Measurements from ENCODE around the gene SLC25A22. TPM values are rescaled to one million over a fixed set of nuclear protein-coding genes. Genes with fewer than 3 reads are reported as not detected.

Gene SLC25A22
- 10 to 100 TPM; 10.1 to 12.9 TPM for total RNA-seq
- 1 to 10 TPM; 3.2 to 5.6 TPM for polyA plus RNA-seq
- long read RNA-seq, donor 1, transcript SLC25A22-228 (10 exons, 2,692 nt): major isoform, 16 of 26 reads
- long read RNA-seq, donor 1, partial matches to known transcripts: 4 of 26 reads
- long read RNA-seq, donor 1, other reads (novel, unspliced or antisense): 4 of 26 reads
- long read RNA-seq, donor 2, partial matches to known transcripts: 2 of 8 reads
- long read RNA-seq, donor 2, other reads (novel, unspliced or antisense): 1 of 8 reads

GRCh38 chr11:798093-798713 is at the start of gene SLC25A22:
Gene SLC25A22, minus strand, starts transcription at chr11:798281. Its CDS starts 3,275 bp downstream, at chr11:795006.
- intact Hi-C loops (cut with DNase I): no loop called here
- DNase-seq: peak; percentile 83 to 94
- 4 to 7% methylated on average over 43 to 69 of the region's 69 CpGs for WGBS, 2 donors

GRCh38 chr11:847876-848275 is 49.8 kb upstream of the SLC25A22 start:
- ATAC-seq (ENCODE audit: low FRiP score) (no peak), DNase-seq (no peak)
- Histone ChIP-seq H3K4me3 (ENCODE audit: low read length in 2 of 2) (no peak overlapping the region), H3K4me1 (ENCODE audit: control insufficient read depth in 1 of 2, insufficient read depth in 2 of 2, low read length in 2 of 2) (no peaks in the 10 kb centered on the region), H3K27ac (ENCODE audit: low read depth in 1 of 2, low read length in 2 of 2) (no peak overlapping the region), H3K9me3 (ENCODE audit: control insufficient read depth, low read length) (no peaks in the 10 kb centered on the region), H3K36me3 (ENCODE audit: control insufficient read depth in 1 of 2, insufficient read depth in 2 of 2, low read length in 1 of 2) (no peaks in the 10 kb centered on the region), H3K27me3 (ENCODE audit: control insufficient read depth in 1 of 2, insufficient read depth in 2 of 2, low read length in 1 of 2) (no peaks in the 10 kb centered on the region)
- intact Hi-C loops (cut with DNase I): loop anchor here (2.0 to 5.0 kb wide), 3 partner anchors 64 to 203 kb away; partner anchors contain the start of gene CHID1 (in 1 of the 2)
- WGBS, 2 donors: 87 to 90% methylated on average over 17 to 18 of the region's 18 CpGs

More at GRCh38 chr11:798093-798713, at the start of gene SLC25A22:
- H3K4me1 ChIP-seq (ENCODE audit: control insufficient read depth in 1 of 2, insufficient read depth in 2 of 2, low read length in 2 of 2): no peaks in the 10 kb centered on the region
- no peaks in the 10 kb centered on the region for H3K9me3 ChIP-seq (ENCODE audit: control insufficient read depth, low read length)
- H3K27me3 ChIP-seq (ENCODE audit: control insufficient read depth in 1 of 2, insufficient read depth in 2 of 2, low read length in 1 of 2): no peaks in the 10 kb centered on the region
- H3K36me3 ChIP-seq (ENCODE audit: control insufficient read depth in 1 of 2, insufficient read depth in 2 of 2, low read length in 1 of 2): no peaks in the 10 kb centered on the region
- peak; percentile 75 for ATAC-seq (ENCODE audit: low FRiP score)
- peak within 1 kb of the TSS; percentile 45 to 54 for H3K4me3 ChIP-seq (ENCODE audit: low read length in 2 of 2)
- H3K27ac ChIP-seq (ENCODE audit: low read depth in 1 of 2, low read length in 2 of 2): peak within 1 kb of the TSS in 1 of 2 donors; percentile 11

- Histone ChIP-seq H3K4me3 (ENCODE audit: low read length in 2 of 2) (no peak overlapping the region), H3K27ac (ENCODE audit: low read depth in 1 of 2, low read length in 2 of 2) (no peak overlapping the region), H3K36me3 (ENCODE audit: control insufficient read depth in 1 of 2, insufficient read depth in 2 of 2, low read length in 1 of 2) (no peaks in the 10 kb centered on the region), H3K4me1 (ENCODE audit: control insufficient read depth in 1 of 2, insufficient read depth in 2 of 2, low read length in 2 of 2) (no peaks in the 10 kb centered on the region), H3K27me3 (ENCODE audit: control insufficient read depth in 1 of 2, insufficient read depth in 2 of 2, low read length in 1 of 2) (peaks cover 0 to 2% of the 10 kb centered on the region in 2 donors), H3K9me3 (ENCODE audit: control insufficient read depth, low read length) (no peaks in the 10 kb centered on the region)
- intact Hi-C loops (cut with DNase I): loop anchor here (5.0 kb wide), 2 partner anchors 66 to 201 kb away; partner anchors contain the start of gene CHID1 (in 1 of the 2)
- 57 to 60% methylated on average over 11 of the region's 11 CpGs for WGBS, 2 donors
- no peak for DNase-seq
- ATAC-seq (ENCODE audit: low FRiP score): no peak
Observed at GRCh38 chr11:846496-847098, 48.5 kb upstream of the SLC25A22 start.

- peaks cover 0 to 2% of the 10 kb centered on the region in 2 donors for H3K27me3 ChIP-seq (ENCODE audit: control insufficient read depth in 1 of 2, insufficient read depth in 2 of 2, low read length in 1 of 2)
- 20% methylated on average over 8 of the region's 8 CpGs for WGBS, 2 donors
- DNase-seq (no peak), ATAC-seq (ENCODE audit: low FRiP score) (no peak)
- H3K27ac ChIP-seq (ENCODE audit: low read depth in 1 of 2, low read length in 2 of 2): no peak overlapping the region
- H3K4me3 ChIP-seq (ENCODE audit: low read length in 2 of 2): no peak overlapping the region
- no peaks in the 10 kb centered on the region for H3K9me3 ChIP-seq (ENCODE audit: control insufficient read depth, low read length)
- no peaks in the 10 kb centered on the region for H3K4me1 ChIP-seq (ENCODE audit: control insufficient read depth in 1 of 2, insufficient read depth in 2 of 2, low read length in 2 of 2)
- H3K36me3 ChIP-seq (ENCODE audit: control insufficient read depth in 1 of 2, insufficient read depth in 2 of 2, low read length in 1 of 2): no peaks in the 10 kb centered on the region
- intact Hi-C loops (cut with DNase I): loop anchor here (5.0 kb wide), 2 partner anchors 66 to 201 kb away; partner anchors contain the start of gene CHID1 (in 1 of the 2)
Observed at GRCh38 chr11:845872-846495, 47.9 kb upstream of the SLC25A22 start.

GRCh38 chr11:844693-845644 is 46.9 kb upstream of the SLC25A22 start:
- peak overlapping the region in 1 of 2 donors; percentile 31 for H3K4me3 ChIP-seq (ENCODE audit: low read length in 2 of 2)
- no peaks in the 10 kb centered on the region for H3K9me3 ChIP-seq (ENCODE audit: control insufficient read depth, low read length)
- no peaks in the 10 kb centered on the region for H3K4me1 ChIP-seq (ENCODE audit: control insufficient read depth in 1 of 2, insufficient read depth in 2 of 2, low read length in 2 of 2)
- 12 to 13% methylated on average over 29 to 31 of the region's 31 CpGs for WGBS, 2 donors
- DNase-seq (peak; percentile 93 to 96), ATAC-seq (ENCODE audit: low FRiP score) (peak; percentile 75)
- peaks cover 0 to 2% of the 10 kb centered on the region in 2 donors for H3K27me3 ChIP-seq (ENCODE audit: control insufficient read depth in 1 of 2, insufficient read depth in 2 of 2, low read length in 1 of 2)
- peak overlapping the region; percentile 15 to 53 for H3K27ac ChIP-seq (ENCODE audit: low read depth in 1 of 2, low read length in 2 of 2)
- no peaks in the 10 kb centered on the region for H3K36me3 ChIP-seq (ENCODE audit: control insufficient read depth in 1 of 2, insufficient read depth in 2 of 2, low read length in 1 of 2)
- intact Hi-C loops (cut with DNase I): loop anchor here (5.0 kb wide), 2 partner anchors 67 to 202 kb away; partner anchors contain the start of gene CHID1 (in 1 of the 2)

- H3K4me3 ChIP-seq (ENCODE audit: low read length in 2 of 2): peak overlapping the region; percentile 31 to 73
- no peaks in the 10 kb centered on the region for H3K9me3 ChIP-seq (ENCODE audit: control insufficient read depth, low read length)
- 1% methylated on average over 21 to 25 of the region's 25 CpGs for WGBS, 2 donors
- peak overlapping the region; percentile 15 to 69 for H3K27ac ChIP-seq (ENCODE audit: low read depth in 1 of 2, low read length in 2 of 2)
- intact Hi-C loops (cut with DNase I): no loop called here
- DNase-seq (peak; percentile 96 to 98), ATAC-seq (ENCODE audit: low FRiP score) (peak; percentile 75)
- no peaks in the 10 kb centered on the region for H3K36me3 ChIP-seq (ENCODE audit: control insufficient read depth in 1 of 2, insufficient read depth in 2 of 2, low read length in 1 of 2)
- peaks cover 0 to 2% of the 10 kb centered on the region in 2 donors for H3K27me3 ChIP-seq (ENCODE audit: control insufficient read depth in 1 of 2, insufficient read depth in 2 of 2, low read length in 1 of 2)
- no peaks in the 10 kb centered on the region for H3K4me1 ChIP-seq (ENCODE audit: control insufficient read depth in 1 of 2, insufficient read depth in 2 of 2, low read length in 2 of 2)
Observed at GRCh38 chr11:843818-844692, 46.0 kb upstream of the SLC25A22 start.

GRCh38 chr11:843086-843734 is 45.1 kb upstream of the SLC25A22 start:
- H3K4me3 ChIP-seq (ENCODE audit: low read length in 2 of 2): peak overlapping the region; percentile 60 to 73
- peak overlapping the region in 1 of 2 donors; percentile 11 for H3K27ac ChIP-seq (ENCODE audit: low read depth in 1 of 2, low read length in 2 of 2)
- H3K27me3 ChIP-seq (ENCODE audit: control insufficient read depth in 1 of 2, insufficient read depth in 2 of 2, low read length in 1 of 2): peaks cover 0 to 2% of the 10 kb centered on the region in 2 donors
- no peaks in the 10 kb centered on the region for H3K9me3 ChIP-seq (ENCODE audit: control insufficient read depth, low read length)
- H3K36me3 ChIP-seq (ENCODE audit: control insufficient read depth in 1 of 2, insufficient read depth in 2 of 2, low read length in 1 of 2): peaks cover 0 to 3% of the 10 kb centered on the region in 2 donors
- intact Hi-C loops (cut with DNase I): no loop called here
- 1% methylated on average over 31 to 53 of the region's 53 CpGs for WGBS, 2 donors
- ATAC-seq (ENCODE audit: low FRiP score) (no peak), DNase-seq (no peak)
- H3K4me1 ChIP-seq (ENCODE audit: control insufficient read depth in 1 of 2, insufficient read depth in 2 of 2, low read length in 2 of 2): no peaks in the 10 kb centered on the region

All from aorta (tissue), 5 donors.